Hepatocyte (in vitro differentiated cells): Measurements from ENCODE around the gene MPP4.

Source experiments
- EZH2 ChIP-seq: fragments of 200-600 bp; sonication (generic); IDR thresholded peaks from 2 replicates; pipeline ENCODE4 v1.6.1; 2016; ENCODE audit warnings: antibody characterized with exemption, mild to moderate bottlenecking, borderline replicate concordance
- TF ChIP-seq, protein P1 (sequence below): fragments of 200-600 bp; sonication (generic); IDR thresholded peaks from 2 replicates; pipeline ENCODE4 v1.5.1; 2016; ENCODE audit warnings: antibody characterized with exemption, mild to moderate bottlenecking; ENCODE audit not compliant: poor library complexity

DNA sequence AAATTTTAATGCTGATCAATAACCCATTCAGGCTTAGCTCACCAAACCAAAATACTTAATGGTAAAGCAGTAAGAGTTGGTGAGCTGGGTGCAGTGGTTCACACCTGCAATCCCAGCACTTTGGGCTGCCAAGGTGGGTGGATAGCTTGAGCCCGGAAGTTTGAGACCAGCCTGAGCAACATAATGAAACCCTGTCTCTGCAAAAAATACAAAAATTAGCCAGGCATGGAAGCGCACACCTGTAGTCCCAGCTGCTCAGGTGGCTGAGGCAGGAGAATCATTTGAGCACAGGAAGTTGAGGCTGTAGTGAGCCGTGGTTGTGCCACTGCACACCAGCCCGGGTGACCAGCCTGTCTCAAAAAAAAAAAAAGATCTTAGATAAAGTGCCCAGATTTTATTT lies 35.7 kb upstream of the MPP4 start:
- TF ChIP-seq, protein P1, sequence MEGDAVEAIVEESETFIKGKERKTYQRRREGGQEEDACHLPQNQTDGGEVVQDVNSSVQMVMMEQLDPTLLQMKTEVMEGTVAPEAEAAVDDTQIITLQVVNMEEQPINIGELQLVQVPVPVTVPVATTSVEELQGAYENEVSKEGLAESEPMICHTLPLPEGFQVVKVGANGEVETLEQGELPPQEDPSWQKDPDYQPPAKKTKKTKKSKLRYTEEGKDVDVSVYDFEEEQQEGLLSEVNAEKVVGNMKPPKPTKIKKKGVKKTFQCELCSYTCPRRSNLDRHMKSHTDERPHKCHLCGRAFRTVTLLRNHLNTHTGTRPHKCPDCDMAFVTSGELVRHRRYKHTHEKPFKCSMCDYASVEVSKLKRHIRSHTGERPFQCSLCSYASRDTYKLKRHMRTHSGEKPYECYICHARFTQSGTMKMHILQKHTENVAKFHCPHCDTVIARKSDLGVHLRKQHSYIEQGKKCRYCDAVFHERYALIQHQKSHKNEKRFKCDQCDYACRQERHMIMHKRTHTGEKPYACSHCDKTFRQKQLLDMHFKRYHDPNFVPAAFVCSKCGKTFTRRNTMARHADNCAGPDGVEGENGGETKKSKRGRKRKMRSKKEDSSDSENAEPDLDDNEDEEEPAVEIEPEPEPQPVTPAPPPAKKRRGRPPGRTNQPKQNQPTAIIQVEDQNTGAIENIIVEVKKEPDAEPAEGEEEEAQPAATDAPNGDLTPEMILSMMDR: no peak
- no peak for TF ChIP-seq EZH2
